Measurements from ENCODE around the gene BLNK. TPM values are rescaled to one million over a fixed set of nuclear protein-coding genes. Genes with fewer than 3 reads are reported as not detected.

Gene BLNK
- total and polyA plus RNA-seq, 9 of the 15 experiments (the other 6 are each of a cell fraction or from before 2014, with no cell fraction given), result not detected

DNA sequence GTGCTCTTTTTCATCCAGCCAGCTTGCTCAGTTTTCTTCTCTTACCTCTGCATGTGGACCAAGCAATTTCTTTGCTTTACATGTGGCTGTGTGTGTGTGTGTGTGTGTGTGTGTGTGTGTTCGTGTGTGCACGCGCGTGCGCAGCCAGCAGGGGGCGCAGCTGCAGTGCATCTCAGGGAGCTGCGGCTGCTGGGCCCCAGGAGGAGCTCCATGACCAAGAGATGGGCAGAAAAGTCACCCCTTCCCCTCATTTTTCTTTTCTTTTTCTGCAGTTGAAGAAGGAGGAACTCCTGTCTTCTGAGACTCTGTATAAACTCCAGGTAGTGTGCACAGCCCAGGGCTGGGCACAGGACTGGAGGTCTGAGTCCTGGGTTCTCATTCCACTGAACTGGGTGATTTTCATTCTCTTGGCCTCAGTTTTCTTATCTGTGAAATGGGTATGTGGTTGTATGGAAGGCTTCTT is 41.8 kb downstream of the BLNK start:
- H3K9me1 ChIP-seq (ENCODE audit: control insufficient read depth, insufficient read depth, low read length), result no peaks in the 10 kb centered on the region
- ATAC-seq (peak; percentile 85), DNase-seq (ENCODE audit: extremely low read depth in 1 of 4, low spot score in 3 of 4) (peak; percentile 53 to 78 (median 64)), FAIRE-seq (peak; percentile 72)
- H2AFZ ChIP-seq (ENCODE audit: low read depth, low read length), result no peak overlapping the region
- no peaks in the 10 kb centered on the region for H3K36me3 ChIP-seq (ENCODE audit: control insufficient read depth, insufficient read depth, low read length)
- intact Hi-C loops (cut with micrococcal nuclease) (loop anchor here (5.0 to 10.0 kb wide), 2 partner anchors 185 to 212 kb away; partner anchors contain the start of gene CCNJ), in situ Hi-C loops (cut with MboI) (no loop called here)
- no TSS peak for BruUV-seq (replicated peaks)
- no peaks in the 10 kb centered on the region; a peak in 1 of 5 replicates for H3K4me1 ChIP-seq (replicated peaks in 1 of 2; ENCODE audit: control insufficient read depth in 2 of 2, insufficient read depth in 2 of 2, low read length in 2 of 2)
- H3K27me3 ChIP-seq (ENCODE audit: control insufficient read depth in 2 of 2, insufficient read depth in 2 of 2, low read length in 2 of 2), result peaks cover 2 to 21% of the 10 kb centered on the region in 2 experiments; a peak in 3 of 5 replicates
- CTCF ChIA-PET (ENCODE audit: low intra/inter-chr PET ratio), result interaction anchor here (0.9 kb wide), 1 partner anchor 63 kb away, joined by 3 read pairs; no protein-coding TSS in a partner anchor
- no peaks in the 10 kb centered on the region for H3K9me3 ChIP-seq (replicated peaks; ENCODE audit: control insufficient read depth, insufficient read depth, low read depth, low read length)
- H3K9ac ChIP-seq (ENCODE audit: insufficient read depth in 1 of 2, low read depth in 2 of 2, low read length in 2 of 2), result no peak overlapping the region
- no peak overlapping the region for H3K4me2 ChIP-seq (ENCODE audit: insufficient read depth, low read length)
- H3K4me3 ChIP-seq, result no peak overlapping the region
- WGBS (ENCODE audit: insufficient coverage, low coverage, missing lambda C conversion rate), result 1% methylated on average over 7 of the region's 7 CpGs
- no peak overlapping the region for H3K27ac ChIP-seq (ENCODE audit: extremely low read depth, low read depth, low read length)
- no peaks in the 10 kb centered on the region for H4K20me1 ChIP-seq (replicated peaks; ENCODE audit: control insufficient read depth, insufficient read depth, low read length)
- POLR2A ChIA-PET, result interaction anchor here (0.6 to 1.4 kb wide), 5 partner anchors 14 to 140 kb away, joined by 3 to 5 read pairs (median 3); partner anchors contain the start of gene ZNF518A
- no peaks in the 10 kb centered on the region for H3K79me2 ChIP-seq (ENCODE audit: control insufficient read depth, insufficient read depth, low read length)
- TF ChIP-seq PCBP2 (IDR thresholded peaks at IDR 0.05; ENCODE audit: low read depth, low read length, poor library complexity, severe bottlenecking) (no peak), CREB1 (IDR thresholded peaks at IDR 0.05) (no peak), CREB1 (CRISPR knock-in tag; IDR thresholded peaks at IDR 0.05) (peak; percentile 44; the same call in 1 of the 2 replicates), DPF2 (IDR thresholded peaks at IDR 0.05) (0 out of 2 replicates have a peak, but pooled peaks have one; percentile 23), MCM3 (IDR thresholded peaks at IDR 0.05) (peak; percentile 90), BRCA1 (IDR thresholded peaks at IDR 0.05) (no peak), BRCA1 (CRISPR knock-in tag; IDR thresholded peaks at IDR 0.05) (no peak), SMC3 (conservative IDR thresholded peaks at IDR 0.05; ENCODE audit: insufficient read depth, low read depth, low read length) (peak; percentile 80), RAD21 (CRISPR knock-in tag; conservative IDR thresholded peaks at IDR 0.05 in 1 of 2, IDR thresholded peaks at IDR 0.05 in 1 of 2) (peak; percentile 39 to 69; a peak in 3 of 4 replicates), MEIS2 (IDR thresholded peaks at IDR 0.05; ENCODE audit: partially characterized antibody) (no peak), TFAP4 (CRISPR knock-in tag; IDR thresholded peaks at IDR 0.05; ENCODE audit: borderline replicate concordance) (0 out of 2 replicates have a peak, but pooled peaks have one; percentile 29), KDM1A (IDR thresholded peaks at IDR 0.05) (peak; percentile 56 to 72; a peak in 3 of 4 replicates), CREM (IDR thresholded peaks at IDR 0.05; ENCODE audit: low read depth) (peak; percentile 78), XRCC5 (IDR thresholded peaks at IDR 0.05; ENCODE audit: low read depth, low read length) (peak; percentile 93; the same call in 1 of the 2 replicates)
- TF ChIP-seq, protein P1, sequence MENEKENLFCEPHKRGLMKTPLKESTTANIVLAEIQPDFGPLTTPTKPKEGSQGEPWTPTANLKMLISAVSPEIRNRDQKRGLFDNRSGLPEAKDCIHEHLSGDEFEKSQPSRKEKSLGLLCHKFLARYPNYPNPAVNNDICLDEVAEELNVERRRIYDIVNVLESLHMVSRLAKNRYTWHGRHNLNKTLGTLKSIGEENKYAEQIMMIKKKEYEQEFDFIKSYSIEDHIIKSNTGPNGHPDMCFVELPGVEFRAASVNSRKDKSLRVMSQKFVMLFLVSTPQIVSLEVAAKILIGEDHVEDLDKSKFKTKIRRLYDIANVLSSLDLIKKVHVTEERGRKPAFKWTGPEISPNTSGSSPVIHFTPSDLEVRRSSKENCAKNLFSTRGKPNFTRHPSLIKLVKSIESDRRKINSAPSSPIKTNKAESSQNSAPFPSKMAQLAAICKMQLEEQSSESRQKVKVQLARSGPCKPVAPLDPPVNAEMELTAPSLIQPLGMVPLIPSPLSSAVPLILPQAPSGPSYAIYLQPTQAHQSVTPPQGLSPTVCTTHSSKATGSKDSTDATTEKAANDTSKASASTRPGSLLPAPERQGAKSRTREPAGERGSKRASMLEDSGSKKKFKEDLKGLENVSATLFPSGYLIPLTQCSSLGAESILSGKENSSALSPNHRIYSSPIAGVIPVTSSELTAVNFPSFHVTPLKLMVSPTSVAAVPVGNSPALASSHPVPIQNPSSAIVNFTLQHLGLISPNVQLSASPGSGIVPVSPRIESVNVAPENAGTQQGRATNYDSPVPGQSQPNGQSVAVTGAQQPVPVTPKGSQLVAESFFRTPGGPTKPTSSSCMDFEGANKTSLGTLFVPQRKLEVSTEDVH (IDR thresholded peaks at IDR 0.05; ENCODE audit: low read depth, partially characterized antibody), result peak; percentile 22
- TF ChIP-seq, protein P2, sequence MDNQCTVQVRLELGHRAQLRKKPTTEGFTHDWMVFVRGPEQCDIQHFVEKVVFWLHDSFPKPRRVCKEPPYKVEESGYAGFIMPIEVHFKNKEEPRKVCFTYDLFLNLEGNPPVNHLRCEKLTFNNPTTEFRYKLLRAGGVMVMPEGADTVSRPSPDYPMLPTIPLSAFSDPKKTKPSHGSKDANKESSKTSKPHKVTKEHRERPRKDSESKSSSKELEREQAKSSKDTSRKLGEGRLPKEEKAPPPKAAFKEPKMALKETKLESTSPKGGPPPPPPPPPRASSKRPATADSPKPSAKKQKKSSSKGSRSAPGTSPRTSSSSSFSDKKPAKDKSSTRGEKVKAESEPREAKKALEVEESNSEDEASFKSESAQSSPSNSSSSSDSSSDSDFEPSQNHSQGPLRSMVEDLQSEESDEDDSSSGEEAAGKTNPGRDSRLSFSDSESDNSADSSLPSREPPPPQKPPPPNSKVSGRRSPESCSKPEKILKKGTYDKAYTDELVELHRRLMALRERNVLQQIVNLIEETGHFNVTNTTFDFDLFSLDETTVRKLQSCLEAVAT (IDR thresholded peaks at IDR 0.05), result peak; percentile 62 to 85; a peak in 2 of 4 replicates

Data from K562 (cell line).